ENCODE data around the gene ZBTB25.

ZBTB25 gene

DNA sequence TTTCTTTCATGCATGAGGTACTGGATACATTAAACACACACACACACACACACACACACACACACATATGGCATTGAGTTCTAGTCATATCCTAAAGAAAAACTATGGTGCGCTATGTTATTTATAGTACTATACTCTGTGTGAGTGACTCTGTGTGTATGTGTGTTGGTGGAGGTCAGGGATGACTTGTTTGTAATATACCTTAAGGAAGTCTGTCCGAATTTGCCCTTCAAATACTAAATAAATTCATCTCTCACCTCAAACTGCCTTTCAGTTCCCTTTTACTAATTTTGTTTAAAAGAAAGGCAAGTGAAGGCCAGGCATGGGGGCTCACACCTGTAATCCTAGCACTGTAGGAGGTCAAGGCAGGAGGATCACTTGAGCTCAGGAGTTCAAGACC, 40.4 kb downstream of the ZBTB25 start:
- DNase-seq (ENCODE audit: low read depth): no peak
- H3K4me3 ChIP-seq (ENCODE audit: low read depth, low read length): no peak overlapping the region
- TF ChIP-seq, protein P1, sequence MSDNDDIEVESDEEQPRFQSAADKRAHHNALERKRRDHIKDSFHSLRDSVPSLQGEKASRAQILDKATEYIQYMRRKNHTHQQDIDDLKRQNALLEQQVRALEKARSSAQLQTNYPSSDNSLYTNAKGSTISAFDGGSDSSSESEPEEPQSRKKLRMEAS (IDR thresholded peaks at IDR 0.05; ENCODE audit: low read depth, low read length): no peak
- TF ChIP-seq, protein P2, sequence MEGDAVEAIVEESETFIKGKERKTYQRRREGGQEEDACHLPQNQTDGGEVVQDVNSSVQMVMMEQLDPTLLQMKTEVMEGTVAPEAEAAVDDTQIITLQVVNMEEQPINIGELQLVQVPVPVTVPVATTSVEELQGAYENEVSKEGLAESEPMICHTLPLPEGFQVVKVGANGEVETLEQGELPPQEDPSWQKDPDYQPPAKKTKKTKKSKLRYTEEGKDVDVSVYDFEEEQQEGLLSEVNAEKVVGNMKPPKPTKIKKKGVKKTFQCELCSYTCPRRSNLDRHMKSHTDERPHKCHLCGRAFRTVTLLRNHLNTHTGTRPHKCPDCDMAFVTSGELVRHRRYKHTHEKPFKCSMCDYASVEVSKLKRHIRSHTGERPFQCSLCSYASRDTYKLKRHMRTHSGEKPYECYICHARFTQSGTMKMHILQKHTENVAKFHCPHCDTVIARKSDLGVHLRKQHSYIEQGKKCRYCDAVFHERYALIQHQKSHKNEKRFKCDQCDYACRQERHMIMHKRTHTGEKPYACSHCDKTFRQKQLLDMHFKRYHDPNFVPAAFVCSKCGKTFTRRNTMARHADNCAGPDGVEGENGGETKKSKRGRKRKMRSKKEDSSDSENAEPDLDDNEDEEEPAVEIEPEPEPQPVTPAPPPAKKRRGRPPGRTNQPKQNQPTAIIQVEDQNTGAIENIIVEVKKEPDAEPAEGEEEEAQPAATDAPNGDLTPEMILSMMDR (IDR thresholded peaks at IDR 0.05; ENCODE audit: low read depth, low read length): no peak
- no peak for TF ChIP-seq POLR2A (IDR thresholded peaks at IDR 0.05; ENCODE audit: extremely low read depth, insufficient read length)
- no peak for TF ChIP-seq MYC (IDR thresholded peaks at IDR 0.05; ENCODE audit: low read depth, low read length)

DNA sequence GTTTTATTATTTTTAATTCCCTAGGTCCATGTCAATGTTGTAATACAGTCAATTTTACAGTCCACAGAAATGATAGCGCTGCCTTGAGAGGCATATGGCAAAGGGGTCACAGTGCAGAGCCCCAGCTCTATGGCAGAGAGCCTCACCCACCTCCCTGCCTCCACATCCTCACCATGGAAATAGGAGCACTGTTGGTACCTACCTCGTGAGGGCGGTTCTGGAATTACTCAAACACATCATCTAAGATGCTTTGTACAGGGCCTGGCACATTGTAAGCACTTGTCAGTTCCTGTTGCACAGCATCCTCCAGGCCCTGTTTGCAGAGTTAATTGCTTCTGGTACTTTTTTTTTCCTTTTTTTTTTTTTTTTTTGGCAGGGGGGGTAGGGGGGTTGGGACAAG, 42.4 kb downstream of the ZBTB25 start:
- TF ChIP-seq, protein P1 (IDR thresholded peaks at IDR 0.05; ENCODE audit: low read depth, low read length): no peak
- TF ChIP-seq POLR2A (IDR thresholded peaks at IDR 0.05; ENCODE audit: extremely low read depth, insufficient read length): no peak
- no peak for TF ChIP-seq MYC (IDR thresholded peaks at IDR 0.05; ENCODE audit: low read depth, low read length)
- TF ChIP-seq, protein P2 (IDR thresholded peaks at IDR 0.05; ENCODE audit: low read depth, low read length): no peak
- DNase-seq (ENCODE audit: low read depth): no peak
- H3K4me3 ChIP-seq (ENCODE audit: low read depth, low read length): no peak overlapping the region

DNA sequence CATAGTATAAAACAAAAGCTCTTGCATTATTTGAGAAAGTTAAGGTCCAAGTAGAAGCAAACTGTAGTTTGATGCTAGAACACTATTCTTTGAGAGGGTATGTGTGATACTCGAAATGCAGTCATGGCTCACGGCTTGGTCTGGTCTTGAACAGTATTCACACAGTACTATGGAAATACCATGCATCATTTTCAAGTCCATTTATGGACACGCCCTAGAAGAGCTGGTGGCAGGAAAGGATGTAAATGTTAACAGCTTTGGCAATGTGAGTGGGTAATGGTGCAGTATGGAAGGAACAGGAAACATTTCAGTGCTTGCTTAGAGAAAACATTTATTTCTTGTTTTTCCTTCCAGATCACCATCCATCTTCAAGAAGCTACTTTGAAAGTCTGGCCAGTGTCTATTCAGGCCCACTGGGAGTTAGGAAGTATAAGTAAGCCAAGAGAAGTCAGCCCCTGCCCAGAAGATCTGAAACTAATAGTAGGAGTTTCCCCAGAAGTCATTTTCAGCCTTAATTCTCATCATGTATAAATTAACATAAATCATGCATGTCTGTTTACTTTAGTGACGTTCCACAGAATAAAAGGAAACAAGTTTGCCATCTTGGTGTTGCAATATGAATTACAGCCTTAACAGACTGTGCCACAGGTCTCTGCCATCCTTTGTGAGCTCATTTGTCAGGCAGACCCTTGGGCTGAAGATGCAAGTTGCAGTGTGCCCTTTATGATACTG, 44.1 kb downstream of the ZBTB25 start:
- TF ChIP-seq, protein P1 (IDR thresholded peaks at IDR 0.05; ENCODE audit: low read depth, low read length): no peak
- TF ChIP-seq, protein P2 (IDR thresholded peaks at IDR 0.05; ENCODE audit: low read depth, low read length): no peak
- TF ChIP-seq POLR2A (IDR thresholded peaks at IDR 0.05; ENCODE audit: extremely low read depth, insufficient read length) (no peak), MYC (IDR thresholded peaks at IDR 0.05; ENCODE audit: low read depth, low read length) (no peak)
- no peak overlapping the region for H3K4me3 ChIP-seq (ENCODE audit: low read depth, low read length)
- DNase-seq (ENCODE audit: low read depth): no peak

DNA sequence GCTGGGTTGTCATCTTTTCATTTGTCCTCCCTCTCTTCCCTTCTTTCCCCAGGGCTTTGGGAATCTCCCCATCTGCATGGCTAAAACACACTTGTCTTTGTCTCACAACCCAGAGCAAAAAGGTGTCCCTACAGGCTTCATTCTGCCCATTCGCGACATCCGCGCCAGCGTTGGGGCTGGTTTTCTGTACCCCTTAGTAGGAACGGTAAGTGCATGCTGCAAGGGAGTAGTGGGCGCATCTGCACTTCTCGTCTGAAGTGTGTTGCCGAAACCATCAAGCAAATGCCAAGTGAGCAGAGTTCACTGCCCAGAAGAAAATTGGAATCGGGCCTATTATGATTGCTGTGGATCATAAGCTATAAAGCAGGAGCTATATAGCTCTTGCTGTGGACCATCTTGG, 49.0 kb downstream of the ZBTB25 start:
- DNase-seq (ENCODE audit: low read depth): no peak
- H3K4me3 ChIP-seq (ENCODE audit: low read depth, low read length): no peak overlapping the region
- TF ChIP-seq, protein P2 (IDR thresholded peaks at IDR 0.05; ENCODE audit: low read depth, low read length): no peak
- no peak for TF ChIP-seq MYC (IDR thresholded peaks at IDR 0.05; ENCODE audit: low read depth, low read length)
- TF ChIP-seq, protein P1 (IDR thresholded peaks at IDR 0.05; ENCODE audit: low read depth, low read length): no peak
- no peak for TF ChIP-seq POLR2A (IDR thresholded peaks at IDR 0.05; ENCODE audit: extremely low read depth, insufficient read length)

DNA sequence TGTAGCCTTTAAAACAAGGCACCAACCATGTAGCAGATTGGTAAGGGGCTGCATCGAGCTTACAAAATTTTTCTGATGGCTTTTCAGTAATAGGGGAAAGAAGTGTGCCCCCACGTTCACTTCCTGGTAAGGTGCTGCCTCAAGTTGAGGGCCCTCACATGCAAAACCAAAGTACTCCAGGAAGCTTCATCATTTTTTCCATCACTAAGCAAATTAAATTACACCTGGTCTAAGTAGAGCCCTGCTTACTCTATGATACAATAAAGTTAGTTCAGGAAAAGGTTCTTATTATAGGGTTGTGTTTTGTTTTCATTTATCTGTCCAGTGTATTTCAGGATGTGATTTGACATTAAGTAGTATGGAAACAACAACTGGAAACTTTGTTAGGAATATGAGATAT, 53.4 kb downstream of the ZBTB25 start:
- H3K4me3 ChIP-seq (ENCODE audit: low read depth, low read length): no peak overlapping the region
- TF ChIP-seq, protein P1 (IDR thresholded peaks at IDR 0.05; ENCODE audit: low read depth, low read length): no peak
- TF ChIP-seq, protein P2 (IDR thresholded peaks at IDR 0.05; ENCODE audit: low read depth, low read length): no peak
- TF ChIP-seq POLR2A (IDR thresholded peaks at IDR 0.05; ENCODE audit: extremely low read depth, insufficient read length) (no peak), MYC (IDR thresholded peaks at IDR 0.05; ENCODE audit: low read depth, low read length) (no peak)
- DNase-seq (ENCODE audit: low read depth): no peak
